ENCODE measurements around the gene LVRN. TPM values are rescaled to one million over a fixed set of nuclear protein-coding genes. Genes with fewer than 3 reads are reported as not detected.
"Not testable (repeated sequence)": the region's sequence is repeated elsewhere in the genome, so short reads cannot be mapped to it uniquely, and the experiment has no call there.

Gene LVRN, protein sequence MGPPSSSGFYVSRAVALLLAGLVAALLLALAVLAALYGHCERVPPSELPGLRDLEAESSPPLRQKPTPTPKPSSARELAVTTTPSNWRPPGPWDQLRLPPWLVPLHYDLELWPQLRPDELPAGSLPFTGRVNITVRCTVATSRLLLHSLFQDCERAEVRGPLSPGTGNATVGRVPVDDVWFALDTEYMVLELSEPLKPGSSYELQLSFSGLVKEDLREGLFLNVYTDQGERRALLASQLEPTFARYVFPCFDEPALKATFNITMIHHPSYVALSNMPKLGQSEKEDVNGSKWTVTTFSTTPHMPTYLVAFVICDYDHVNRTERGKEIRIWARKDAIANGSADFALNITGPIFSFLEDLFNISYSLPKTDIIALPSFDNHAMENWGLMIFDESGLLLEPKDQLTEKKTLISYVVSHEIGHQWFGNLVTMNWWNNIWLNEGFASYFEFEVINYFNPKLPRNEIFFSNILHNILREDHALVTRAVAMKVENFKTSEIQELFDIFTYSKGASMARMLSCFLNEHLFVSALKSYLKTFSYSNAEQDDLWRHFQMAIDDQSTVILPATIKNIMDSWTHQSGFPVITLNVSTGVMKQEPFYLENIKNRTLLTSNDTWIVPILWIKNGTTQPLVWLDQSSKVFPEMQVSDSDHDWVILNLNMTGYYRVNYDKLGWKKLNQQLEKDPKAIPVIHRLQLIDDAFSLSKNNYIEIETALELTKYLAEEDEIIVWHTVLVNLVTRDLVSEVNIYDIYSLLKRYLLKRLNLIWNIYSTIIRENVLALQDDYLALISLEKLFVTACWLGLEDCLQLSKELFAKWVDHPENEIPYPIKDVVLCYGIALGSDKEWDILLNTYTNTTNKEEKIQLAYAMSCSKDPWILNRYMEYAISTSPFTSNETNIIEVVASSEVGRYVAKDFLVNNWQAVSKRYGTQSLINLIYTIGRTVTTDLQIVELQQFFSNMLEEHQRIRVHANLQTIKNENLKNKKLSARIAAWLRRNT
- under 1 TPM in 3 of 6 donors, not detected in 3; 0.17 to 0.40 (median 0.30) TPM for total RNA-seq

GRCh38 chr5:115962239-115962564, at the start of gene LVRN:
TSS of gene LVRN (plus strand) at chr5:115962475. CDS start at chr5:115962618, 143 bp downstream.
- Histone ChIP-seq H3K27ac (no peak within 1 kb of the TSS), H3K27me3 (peaks cover 0 to 23% (median 14%) of the 10 kb centered on the region in 4 donors), H3K9me3 (no peaks in the 10 kb centered on the region), H3K4me1 (peaks cover 18 to 20% (median 19%) of the 10 kb centered on the region in 4 donors), H3K4me3 (peak within 1 kb of the TSS in 3 of 4 donors; percentile 22 to 48 (median 42)), H3K36me3 (no peaks in the 10 kb centered on the region)
- DNase-seq (no peak), ATAC-seq (ENCODE audit: low FRiP score in 2 of 2) (no peak)
- 10% methylated on average over 14 of the region's 18 CpGs; no CpG with 5 or more reads in 1 of the 2 donors for WGBS, 2 donors
- TF ChIP-seq CTCF (IDR thresholded peaks at IDR 0.05) (no peak), EP300 (IDR thresholded peaks at IDR 0.05) (no peak), POLR2AphosphoS5 (IDR thresholded peaks at IDR 0.05) (no peak)

- not testable (repeated sequence) for H3K4me3 ChIP-seq; H3K9me3 ChIP-seq; H3K27me3 ChIP-seq; H3K36me3 ChIP-seq; H3K4me1 ChIP-seq; DNase-seq; ATAC-seq (ENCODE audit: low FRiP score in 2 of 2); H3K27ac ChIP-seq
- 86 to 91% methylated on average over 5 of the region's 5 CpGs for WGBS, 2 donors
Measured at GRCh38 chr5:115913623-115914400, 48.5 kb upstream of the LVRN start.

GRCh38 chr5:115920171-115920725, 42.0 kb upstream of the LVRN start:
- H3K27me3 ChIP-seq = no peaks in the 10 kb centered on the region
- WGBS, 2 donors = 64 to 75% methylated on average over 3 of the region's 3 CpGs
- H3K4me3 ChIP-seq = no peak overlapping the region
- H3K36me3 ChIP-seq = peaks cover 0 to 1% (median 0%) of the 10 kb centered on the region in 4 donors
- DNase-seq = no peak
- ATAC-seq (ENCODE audit: low FRiP score in 2 of 2) = no peak
- no peaks in the 10 kb centered on the region for H3K9me3 ChIP-seq
- no peaks in the 10 kb centered on the region for H3K4me1 ChIP-seq
- H3K27ac ChIP-seq = no peak overlapping the region
- TF ChIP-seq POLR2A (IDR thresholded peaks at IDR 0.05) = no peak
- TF ChIP-seq CTCF (IDR thresholded peaks at IDR 0.05) = no peak

DNA sequence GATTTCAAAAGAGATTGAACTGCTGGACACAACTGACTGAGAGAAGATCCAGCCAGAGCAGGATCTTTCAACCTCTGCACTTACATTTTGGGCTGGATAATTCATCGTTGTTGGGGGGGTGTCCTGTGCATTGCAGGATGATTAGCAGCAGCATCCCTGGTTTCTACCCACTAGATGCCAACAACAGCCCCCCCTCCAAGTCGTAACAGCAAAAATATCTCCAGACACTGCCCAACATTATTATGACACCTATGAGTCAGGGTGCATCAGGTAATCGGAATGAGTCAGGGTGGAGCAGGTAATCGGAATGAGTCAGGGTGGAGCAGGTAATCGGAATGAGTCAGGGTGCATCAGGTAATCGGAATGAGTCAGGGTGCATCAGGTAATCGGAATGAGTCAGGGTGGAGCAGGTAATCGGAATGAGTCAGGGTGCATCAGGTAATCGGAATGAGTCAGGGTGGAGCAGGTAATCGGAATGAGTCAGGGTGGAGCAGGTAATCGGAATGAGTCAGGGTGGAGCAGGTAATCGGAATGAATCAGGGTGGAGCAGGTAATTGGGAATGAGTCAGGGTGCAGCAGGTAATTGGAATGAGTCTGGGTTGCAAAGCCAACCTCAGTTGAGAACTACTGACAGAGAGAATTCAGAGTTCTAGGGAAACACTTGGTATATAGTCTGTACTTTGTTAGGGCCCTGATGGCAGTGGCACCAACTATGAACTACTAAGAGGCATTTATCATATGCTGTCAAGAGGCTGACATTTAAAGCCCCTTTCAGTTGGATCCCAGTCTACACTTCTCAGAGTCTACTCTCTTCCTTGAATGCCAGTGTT, 33.5 kb upstream of the LVRN start:
- H3K4me1 ChIP-seq; H3K27ac ChIP-seq; H3K4me3 ChIP-seq; H3K27me3 ChIP-seq; H3K9me3 ChIP-seq; DNase-seq; H3K36me3 ChIP-seq; ATAC-seq (ENCODE audit: low FRiP score in 2 of 2): not testable (repeated sequence)
- 87 to 97% methylated on average over 12 of the region's 12 CpGs for WGBS, 2 donors

- not testable (repeated sequence) for H3K9me3 ChIP-seq; H3K4me3 ChIP-seq; H3K4me1 ChIP-seq; DNase-seq; H3K27me3 ChIP-seq; H3K36me3 ChIP-seq; H3K27ac ChIP-seq; ATAC-seq (ENCODE audit: low FRiP score in 2 of 2)
- WGBS, 2 donors = 88 to 93% methylated on average over 17 of the region's 17 CpGs
Measured at GRCh38 chr5:115930171-115930570, 32.1 kb upstream of the LVRN start.
